ENCODE results near the gene SLC2A9. TPM values are rescaled to one million over a fixed set of nuclear protein-coding genes. Genes with fewer than 3 reads are reported as not detected.

SLC2A9 gene
- total and polyA plus RNA-seq, 2 experiments from 2014 or later: 6.2 to 7.8 TPM

DNA sequence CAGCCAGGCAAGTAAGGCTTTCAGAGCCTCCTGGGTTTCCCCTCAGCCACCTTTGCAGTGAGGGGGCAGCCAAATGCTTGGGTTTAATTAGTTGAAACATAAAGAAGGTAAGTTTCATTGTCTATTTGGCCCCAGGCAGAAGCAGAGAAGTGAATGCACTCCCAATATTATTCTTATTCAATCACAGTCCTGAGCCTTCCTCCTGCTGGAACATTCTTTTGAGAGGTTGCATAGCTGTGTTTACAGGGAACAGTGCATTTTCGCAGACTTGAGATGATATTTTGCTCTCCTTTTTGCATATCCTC is 13.9 kb downstream of the SLC2A9 start:
- Histone ChIP-seq H3K9me3 (ENCODE audit: low read depth) (no peaks in the 10 kb centered on the region), H2AFZ (no peak overlapping the region), H3K79me2 (no peaks in the 10 kb centered on the region), H3K4me2 (no peak overlapping the region), H3K27me3 (no peaks in the 10 kb centered on the region), H4K20me1 (ENCODE audit: insufficient read depth, poor library complexity, severe bottlenecking) (no peaks in the 10 kb centered on the region), H3K4me1 (ENCODE audit: insufficient read depth) (peaks cover 24% of the 10 kb centered on the region), H3K9me2 (replicated peaks; ENCODE audit: insufficient read depth) (no peaks in the 10 kb centered on the region), H3K36me3 (replicated peaks; ENCODE audit: insufficient read depth, low read depth) (no peaks in the 10 kb centered on the region), H3K27ac (peak overlapping the region; percentile 73), H3K4me3 (no peak overlapping the region)
- no peak for DNase-seq (ENCODE audit: low spot score)
- TF ChIP-seq EZH2phosphoT487 (IDR thresholded peaks at IDR 0.05; ENCODE audit: low read depth, severe bottlenecking, unreplicated experiment): no peak
- WGBS (ENCODE audit: low lambda C conversion rate, missing lambda C conversion rate): 84% methylated on average over 1 of the region's 1 CpG

DNA sequence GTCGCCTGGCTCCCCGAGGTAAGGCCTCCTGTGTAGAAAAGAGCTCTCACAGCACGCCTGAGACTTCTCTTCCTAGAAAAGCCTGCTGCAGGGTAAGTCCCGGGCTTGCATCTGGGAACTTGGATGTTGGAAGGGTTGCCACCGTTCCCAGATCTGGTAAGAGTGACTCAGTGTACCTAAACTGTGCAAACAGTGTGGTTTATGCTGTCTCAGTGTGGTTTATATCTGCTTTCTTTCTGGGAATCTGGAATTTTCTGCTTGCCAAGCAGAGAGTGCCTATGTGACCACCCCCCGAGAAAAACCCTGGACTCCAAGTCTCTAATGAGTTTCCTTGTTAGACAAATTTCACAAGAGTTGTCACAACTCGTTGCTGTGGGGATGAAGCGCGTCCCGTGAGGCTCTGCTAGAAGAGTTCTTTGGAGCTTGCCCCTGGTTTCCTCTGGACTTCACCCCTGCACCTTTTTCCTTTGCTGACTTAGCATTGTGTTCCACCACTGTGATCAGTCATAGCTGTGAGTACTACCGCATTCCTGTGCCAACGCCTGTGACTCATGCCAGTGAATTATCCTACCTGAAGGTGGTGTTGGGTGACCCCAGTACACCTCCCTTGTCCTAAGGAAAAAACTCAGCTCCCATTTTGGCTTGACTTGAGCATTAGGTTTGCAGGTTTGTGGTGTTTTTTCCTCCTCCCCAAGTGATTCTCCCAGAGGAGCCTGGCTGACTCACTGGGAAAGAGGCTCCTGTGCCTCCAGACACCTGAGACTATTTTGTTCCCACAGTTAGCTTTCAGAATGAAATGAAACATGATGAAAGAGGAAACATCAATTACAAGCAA is 14.5 kb downstream of the SLC2A9 start:
- peak overlapping the region; percentile 91 for H3K27ac ChIP-seq

DNA sequence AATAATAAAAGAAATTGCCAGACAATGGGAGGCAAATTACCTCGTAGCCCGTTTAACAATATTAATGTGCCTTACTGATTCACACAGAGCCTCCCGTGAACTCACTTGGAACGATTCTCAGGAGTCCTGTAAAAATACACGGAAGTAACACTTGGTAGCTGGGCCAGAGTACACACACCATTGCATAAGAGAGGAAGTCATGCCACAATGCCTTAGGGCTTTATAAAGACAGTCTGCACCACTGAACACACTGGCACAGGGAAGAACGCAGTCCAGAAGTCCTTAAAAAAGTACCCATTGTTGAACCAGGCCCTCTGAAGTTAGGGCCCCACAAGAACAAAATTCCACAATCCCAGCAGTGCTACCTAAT is 15.1 kb downstream of the SLC2A9 start:
- Histone ChIP-seq H3K27me3 (no peaks in the 10 kb centered on the region), H3K4me2 (peak overlapping the region; percentile 56), H3K36me3 (replicated peaks; ENCODE audit: insufficient read depth, low read depth) (no peaks in the 10 kb centered on the region), H3K79me2 (no peaks in the 10 kb centered on the region), H3K27ac (peak overlapping the region; percentile 91), H4K20me1 (ENCODE audit: insufficient read depth, poor library complexity, severe bottlenecking) (no peaks in the 10 kb centered on the region), H3K4me1 (ENCODE audit: insufficient read depth) (peaks cover 24% of the 10 kb centered on the region), H3K9me2 (replicated peaks; ENCODE audit: insufficient read depth) (no peaks in the 10 kb centered on the region), H2AFZ (no peak overlapping the region), H3K4me3 (no peak overlapping the region), H3K9me3 (ENCODE audit: low read depth) (no peaks in the 10 kb centered on the region)
- TF ChIP-seq EZH2 (IDR thresholded peaks at IDR 0.05; ENCODE audit: borderline replicate concordance): no peak
- DNase-seq (ENCODE audit: low spot score): peak; percentile 48
- 43% methylated on average over 6 of the region's 6 CpGs for WGBS (ENCODE audit: low lambda C conversion rate, missing lambda C conversion rate)

More for the DNA sequence above, 14.5 kb downstream of the SLC2A9 start:
- TF ChIP-seq, protein P1, sequence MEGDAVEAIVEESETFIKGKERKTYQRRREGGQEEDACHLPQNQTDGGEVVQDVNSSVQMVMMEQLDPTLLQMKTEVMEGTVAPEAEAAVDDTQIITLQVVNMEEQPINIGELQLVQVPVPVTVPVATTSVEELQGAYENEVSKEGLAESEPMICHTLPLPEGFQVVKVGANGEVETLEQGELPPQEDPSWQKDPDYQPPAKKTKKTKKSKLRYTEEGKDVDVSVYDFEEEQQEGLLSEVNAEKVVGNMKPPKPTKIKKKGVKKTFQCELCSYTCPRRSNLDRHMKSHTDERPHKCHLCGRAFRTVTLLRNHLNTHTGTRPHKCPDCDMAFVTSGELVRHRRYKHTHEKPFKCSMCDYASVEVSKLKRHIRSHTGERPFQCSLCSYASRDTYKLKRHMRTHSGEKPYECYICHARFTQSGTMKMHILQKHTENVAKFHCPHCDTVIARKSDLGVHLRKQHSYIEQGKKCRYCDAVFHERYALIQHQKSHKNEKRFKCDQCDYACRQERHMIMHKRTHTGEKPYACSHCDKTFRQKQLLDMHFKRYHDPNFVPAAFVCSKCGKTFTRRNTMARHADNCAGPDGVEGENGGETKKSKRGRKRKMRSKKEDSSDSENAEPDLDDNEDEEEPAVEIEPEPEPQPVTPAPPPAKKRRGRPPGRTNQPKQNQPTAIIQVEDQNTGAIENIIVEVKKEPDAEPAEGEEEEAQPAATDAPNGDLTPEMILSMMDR (IDR thresholded peaks at IDR 0.05; ENCODE audit: poor library complexity): no peak
- TF ChIP-seq EZH2phosphoT487 (IDR thresholded peaks at IDR 0.05; ENCODE audit: low read depth, severe bottlenecking, unreplicated experiment) (no peak), EZH2 (IDR thresholded peaks at IDR 0.05; ENCODE audit: borderline replicate concordance) (no peak)
- WGBS (ENCODE audit: low lambda C conversion rate, missing lambda C conversion rate): 72% methylated on average over 12 of the region's 12 CpGs
- Histone ChIP-seq H3K9me2 (replicated peaks; ENCODE audit: insufficient read depth) (no peaks in the 10 kb centered on the region), H3K79me2 (no peaks in the 10 kb centered on the region), H3K4me3 (no peak overlapping the region), H3K27me3 (no peaks in the 10 kb centered on the region), H3K36me3 (replicated peaks; ENCODE audit: insufficient read depth, low read depth) (no peaks in the 10 kb centered on the region), H3K9me3 (ENCODE audit: low read depth) (no peaks in the 10 kb centered on the region), H3K4me2 (peak overlapping the region; percentile 56), H2AFZ (no peak overlapping the region), H4K20me1 (ENCODE audit: insufficient read depth, poor library complexity, severe bottlenecking) (no peaks in the 10 kb centered on the region), H3K4me1 (ENCODE audit: insufficient read depth) (peaks cover 24% of the 10 kb centered on the region)
- peak; percentile 81 for DNase-seq (ENCODE audit: low spot score)

DNA sequence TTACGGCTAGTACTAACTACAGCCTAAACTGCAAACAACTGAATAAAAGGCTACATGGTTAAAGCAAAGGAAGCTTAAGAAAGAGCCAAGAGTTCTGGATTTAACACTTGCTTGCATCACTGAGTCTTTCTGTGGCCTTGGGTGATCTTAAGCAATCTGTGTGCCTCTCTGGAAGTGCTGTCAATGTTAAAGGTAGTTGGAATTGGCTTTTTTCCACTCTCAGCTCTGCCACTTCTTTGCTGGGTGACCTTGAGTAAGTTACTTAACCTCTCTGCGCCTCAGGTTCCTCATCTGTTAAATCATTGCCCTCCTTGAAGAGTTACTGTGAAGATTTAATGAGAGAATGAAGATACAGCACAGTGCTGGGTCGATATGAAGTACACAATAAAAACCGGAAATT is 15.7 kb downstream of the SLC2A9 start:
- H3K36me3 ChIP-seq (replicated peaks; ENCODE audit: insufficient read depth, low read depth): no peaks in the 10 kb centered on the region
- no peak overlapping the region for H3K4me3 ChIP-seq
- no peak overlapping the region for H2AFZ ChIP-seq
- TF ChIP-seq EZH2 (IDR thresholded peaks at IDR 0.05; ENCODE audit: borderline replicate concordance): no peak
- no peak for TF ChIP-seq EZH2phosphoT487 (IDR thresholded peaks at IDR 0.05; ENCODE audit: low read depth, severe bottlenecking, unreplicated experiment)
- TF ChIP-seq, protein P1 (IDR thresholded peaks at IDR 0.05; ENCODE audit: poor library complexity): no peak
- peaks cover 24% of the 10 kb centered on the region for H3K4me1 ChIP-seq (ENCODE audit: insufficient read depth)
- no peak for DNase-seq (ENCODE audit: low spot score)
- no peaks in the 10 kb centered on the region for H3K79me2 ChIP-seq
- 62% methylated on average over 4 of the region's 4 CpGs for WGBS (ENCODE audit: low lambda C conversion rate, missing lambda C conversion rate)
- no peaks in the 10 kb centered on the region for H3K9me3 ChIP-seq (ENCODE audit: low read depth)
- H4K20me1 ChIP-seq (ENCODE audit: insufficient read depth, poor library complexity, severe bottlenecking): no peaks in the 10 kb centered on the region
- no peaks in the 10 kb centered on the region for H3K9me2 ChIP-seq (replicated peaks; ENCODE audit: insufficient read depth)
- no peak overlapping the region for H3K4me2 ChIP-seq
- H3K27ac ChIP-seq: peak overlapping the region; percentile 91
- no peaks in the 10 kb centered on the region for H3K27me3 ChIP-seq

Measured in hepatocyte (in vitro differentiated cells).